Measurements from ENCODE around the gene TUT4. TPM values are rescaled to one million over a fixed set of nuclear protein-coding genes. Genes with fewer than 3 reads are reported as not detected.

The TUT4 gene
- total RNA-seq, 1 experiment from 2014 or later: 37.4 TPM

- intact Hi-C loops (cut with micrococcal nuclease): no loop called here
- H3K4me2 ChIP-seq (ENCODE audit: low read length): no peak overlapping the region
- no TSS peak for BruUV-seq (replicated peaks)
- no peak overlapping the region for H3K4me3 ChIP-seq (ENCODE audit: low read length)
- ChIA-PET POLR2A (ENCODE audit: unreplicated experiment) (no interaction called here), CTCF (no interaction called here)
- H4K20me1 ChIP-seq (ENCODE audit: low read length): no peaks in the 10 kb centered on the region
- H3K9me2 ChIP-seq (replicated peaks; ENCODE audit: low read length): no peaks in the 10 kb centered on the region
- no peak overlapping the region for H3K27ac ChIP-seq (ENCODE audit: low read length)
- no peak overlapping the region for H2AFZ ChIP-seq (ENCODE audit: low read length)
- TF ChIP-seq CTCF (conservative IDR thresholded peaks at IDR 0.05; ENCODE audit: low read depth, low read length): no peak
- no peak for TF ChIP-seq EZH2 (IDR thresholded peaks at IDR 0.05; ENCODE audit: low read length, unreplicated experiment)
- TF ChIP-seq EZH2phosphoT487 (IDR thresholded peaks at IDR 0.05; ENCODE audit: borderline replicate concordance, low read length): no peak
- no peak overlapping the region for H3K9ac ChIP-seq (ENCODE audit: low read length)
- H3K4me1 ChIP-seq (ENCODE audit: insufficient read depth, low read length): no peaks in the 10 kb centered on the region
- no peak for ATAC-seq
- no peaks in the 10 kb centered on the region for H3K27me3 ChIP-seq (ENCODE audit: low read length)
- no peaks in the 10 kb centered on the region for H3K79me2 ChIP-seq (ENCODE audit: low read length)
- no peaks in the 10 kb centered on the region for H3K9me3 ChIP-seq (ENCODE audit: low read length)
- DNase-seq: no peak
- H3K36me3 ChIP-seq (ENCODE audit: low read depth, low read length): peaks cover 7% of the 10 kb centered on the region; the same call in 1 of the 2 replicates
- H3F3A ChIP-seq (ENCODE audit: low read length, unreplicated experiment): no peaks in the 10 kb centered on the region
Observed at GRCh38 chr1:52518962-52519361, 33.9 kb downstream of the TUT4 start.

- H3K9me2 ChIP-seq (replicated peaks; ENCODE audit: low read length): no peaks in the 10 kb centered on the region
- H3K4me2 ChIP-seq (ENCODE audit: low read length): no peak overlapping the region
- no peaks in the 10 kb centered on the region for H3F3A ChIP-seq (ENCODE audit: low read length, unreplicated experiment)
- H3K4me3 ChIP-seq (ENCODE audit: low read length): no peak overlapping the region
- DNase-seq (no peak), ATAC-seq (no peak)
- no peak overlapping the region for H3K27ac ChIP-seq (ENCODE audit: low read length)
- no peaks in the 10 kb centered on the region for H3K27me3 ChIP-seq (ENCODE audit: low read length)
- no TSS peak for BruUV-seq (replicated peaks)
- no peaks in the 10 kb centered on the region for H3K9me3 ChIP-seq (ENCODE audit: low read length)
- peaks cover 10% of the 10 kb centered on the region; the same call in 1 of the 2 replicates for H3K36me3 ChIP-seq (ENCODE audit: low read depth, low read length)
- TF ChIP-seq EZH2 (IDR thresholded peaks at IDR 0.05; ENCODE audit: low read length, unreplicated experiment) (no peak), CTCF (conservative IDR thresholded peaks at IDR 0.05; ENCODE audit: low read depth, low read length) (no peak), EZH2phosphoT487 (IDR thresholded peaks at IDR 0.05; ENCODE audit: borderline replicate concordance, low read length) (no peak)
- ChIA-PET POLR2A (ENCODE audit: unreplicated experiment) (no interaction called here), CTCF (no interaction called here)
- no peak overlapping the region for H3K9ac ChIP-seq (ENCODE audit: low read length)
- no peaks in the 10 kb centered on the region for H3K4me1 ChIP-seq (ENCODE audit: insufficient read depth, low read length)
- intact Hi-C loops (cut with micrococcal nuclease): no loop called here
- H3K79me2 ChIP-seq (ENCODE audit: low read length): no peaks in the 10 kb centered on the region
- no peak overlapping the region for H2AFZ ChIP-seq (ENCODE audit: low read length)
- H4K20me1 ChIP-seq (ENCODE audit: low read length): no peaks in the 10 kb centered on the region
Observed at GRCh38 chr1:52511851-52512615, 40.9 kb downstream of the TUT4 start.

- Histone ChIP-seq H4K20me1 (ENCODE audit: low read length) (no peaks in the 10 kb centered on the region), H3K9me3 (ENCODE audit: low read length) (no peaks in the 10 kb centered on the region), H3K4me1 (ENCODE audit: insufficient read depth, low read length) (no peaks in the 10 kb centered on the region), H3K27me3 (ENCODE audit: low read length) (no peaks in the 10 kb centered on the region), H3K4me3 (ENCODE audit: low read length) (no peak overlapping the region), H3K9ac (ENCODE audit: low read length) (no peak overlapping the region), H2AFZ (ENCODE audit: low read length) (no peak overlapping the region), H3K9me2 (replicated peaks; ENCODE audit: low read length) (no peaks in the 10 kb centered on the region), H3K36me3 (ENCODE audit: low read depth, low read length) (peaks cover 10% of the 10 kb centered on the region; the same call in 1 of the 2 replicates), H3K4me2 (ENCODE audit: low read length) (no peak overlapping the region), H3F3A (ENCODE audit: low read length, unreplicated experiment) (no peaks in the 10 kb centered on the region), H3K27ac (ENCODE audit: low read length) (no peak overlapping the region), H3K79me2 (ENCODE audit: low read length) (no peaks in the 10 kb centered on the region)
- ATAC-seq (no peak), DNase-seq (no peak)
- no peak for TF ChIP-seq EZH2phosphoT487 (IDR thresholded peaks at IDR 0.05; ENCODE audit: borderline replicate concordance, low read length)
- intact Hi-C loops (cut with micrococcal nuclease): no loop called here
- POLR2A ChIA-PET (ENCODE audit: unreplicated experiment): no interaction called here
- CTCF ChIA-PET: no interaction called here
- BruUV-seq (replicated peaks): no TSS peak
Observed at GRCh38 chr1:52511439-52511838, 41.5 kb downstream of the TUT4 start.
